OCI-LY7 (cell line): Measurements from ENCODE around the gene MSANTD2.

ENCODE experiments used
- EZH2phosphoT487 ChIP-seq: fragments of 200-600 bp; sonication (generic); IDR thresholded peaks from 2 replicates; pipeline ENCODE4 v1.6.1; 2018; ENCODE audit warnings: low read depth, borderline replicate concordance, mild to moderate bottlenecking, mixed run types, antibody characterized with exemption, low read length, moderate library complexity, mixed read lengths
- TF ChIP-seq, protein P1 (sequence below): fragments of 200-600 bp; sonication (generic); conservative IDR thresholded peaks from 2 replicates; pipeline ENCODE4 v1.5.1; 2014; ENCODE audit warnings: mild to moderate bottlenecking, antibody characterized with exemption, low read length, moderate library complexity, mixed read lengths

DNA sequence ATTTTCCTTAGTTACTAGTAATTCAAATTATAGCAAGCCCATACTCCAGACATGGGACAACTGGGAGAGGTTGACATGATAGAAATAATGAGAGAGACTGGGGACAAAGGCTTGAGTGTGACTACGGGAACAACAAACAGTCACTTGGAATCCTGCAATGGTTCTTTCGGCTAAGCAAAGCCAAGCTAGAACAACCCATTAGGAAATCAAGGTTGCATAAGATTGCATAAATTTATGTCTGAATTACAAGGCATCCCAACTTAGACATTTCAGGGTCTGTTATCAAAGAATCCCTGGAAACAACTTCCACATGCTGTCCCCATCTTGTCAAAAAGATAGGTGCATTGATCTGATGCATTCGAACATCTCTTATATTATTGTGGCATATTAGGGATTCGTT lies 70.6 kb downstream of the MSANTD2 start:
- TF ChIP-seq, protein P1, sequence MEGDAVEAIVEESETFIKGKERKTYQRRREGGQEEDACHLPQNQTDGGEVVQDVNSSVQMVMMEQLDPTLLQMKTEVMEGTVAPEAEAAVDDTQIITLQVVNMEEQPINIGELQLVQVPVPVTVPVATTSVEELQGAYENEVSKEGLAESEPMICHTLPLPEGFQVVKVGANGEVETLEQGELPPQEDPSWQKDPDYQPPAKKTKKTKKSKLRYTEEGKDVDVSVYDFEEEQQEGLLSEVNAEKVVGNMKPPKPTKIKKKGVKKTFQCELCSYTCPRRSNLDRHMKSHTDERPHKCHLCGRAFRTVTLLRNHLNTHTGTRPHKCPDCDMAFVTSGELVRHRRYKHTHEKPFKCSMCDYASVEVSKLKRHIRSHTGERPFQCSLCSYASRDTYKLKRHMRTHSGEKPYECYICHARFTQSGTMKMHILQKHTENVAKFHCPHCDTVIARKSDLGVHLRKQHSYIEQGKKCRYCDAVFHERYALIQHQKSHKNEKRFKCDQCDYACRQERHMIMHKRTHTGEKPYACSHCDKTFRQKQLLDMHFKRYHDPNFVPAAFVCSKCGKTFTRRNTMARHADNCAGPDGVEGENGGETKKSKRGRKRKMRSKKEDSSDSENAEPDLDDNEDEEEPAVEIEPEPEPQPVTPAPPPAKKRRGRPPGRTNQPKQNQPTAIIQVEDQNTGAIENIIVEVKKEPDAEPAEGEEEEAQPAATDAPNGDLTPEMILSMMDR: no peak
- no peak for TF ChIP-seq EZH2phosphoT487
